Adrenal gland (tissue), 12 donors: Measurements from ENCODE around the gene FAM161A. TPM values are rescaled to one million over a fixed set of nuclear protein-coding genes. Genes with fewer than 3 reads are reported as not detected.

ENCODE experiments used
- DNase-seq, 7 donors: peaks; one replicate each; pipeline ENCODE4 v3.0.0-alpha.2; 2019 to 2020
- H3K27ac ChIP-seq, 5 donors: fragments of 200-600 bp; sonication (generic) in 4 of 5; 1 replicate in 3 of 5; 2 replicates in 2 of 5; pipeline versions ENCODE4 v1.5.1 to v1.8.0; 2016 to 2020; ENCODE audit warnings: mild to moderate bottlenecking in 1 of 5
- H3K27me3 ChIP-seq: fragments of 200-600 bp; 2 replicates; pipeline ENCODE4 v1.8.0; 2021
- H3K36me3 ChIP-seq, 2 donors: fragments of 200-600 bp; replicated peaks in 1 of 2; 1 replicate in 1 of 2; 2 replicates in 1 of 2; pipeline versions ENCODE4 v1.5.1 to v1.8.0; 2018 to 2022
- H3K4me1 ChIP-seq, 2 donors: fragments of 200-600 bp; replicated peaks in 1 of 2; 1 replicate in 1 of 2; 2 replicates in 1 of 2; pipeline versions ENCODE4 v1.5.1 to v1.8.0; 2018 to 2021
- H3K4me3 ChIP-seq, 4 donors: fragments of 200-600 bp; sonication (generic) in 3 of 4; one replicate each; pipeline ENCODE4 v1.5.1; 2016 to 2018
- H3K9me3 ChIP-seq, 3 donors: fragments of 200-600 bp; sonication (generic) in 1 of 3; replicated peaks in 1 of 3; 1 replicate in 2 of 3; 2 replicates in 1 of 3; pipeline versions ENCODE4 v1.5.1 to v1.8.0; 2016 to 2021
- POLR2A ChIP-seq, 2 donors: fragments of 450-650 bp; IDR thresholded peaks; one replicate each; pipeline ENCODE4 v1.6.1; 2017; ENCODE audit warnings: antibody characterized with exemption in 2 of 2, mild to moderate bottlenecking in 2 of 2, moderate library complexity in 1 of 2
- WGBS, 4 donors: extraction: QIAGEN DNeasy Blood & Tissue Kit in 2 of 4; methylation state at CpG; one replicate each; pipeline versions ENCODE4 v1.1.5 to v1.1.7; 2013 to 2017; 5-methylcytosine and 5-hydroxymethylcytosine counted together
- intact Hi-C, 2 donors: fragments of 100-400 bp; cut with DNase I; formaldehyde crosslinking; loops; one replicate each; pipeline versions ENCODE4 v1.14.1 to v1.15.0; 2022 to 2023
- polyA plus RNA-seq, 3 donors: library from polyadenylated mRNA; stranded (reverse); fragments of 200-250 nt in 2 of 3; fragments of 350-450 nt in 1 of 3; fragmentation: Illumina TruSeq in 1 of 3; extraction: RNeasy Lipid Tissue Mini Kit (QIAGEN cat#74804) in 1 of 3; gene quantifications; one replicate each; pipeline ENCODE4 v1.2.3, GENCODE V29; 2013 to 2014
- total RNA-seq, 9 donors: library from RNA; depleted of rRNA in 4 of 9; stranded (reverse); fragments of >200 nt in 4 of 9; fragments of 120-200 nt in 1 of 9; fragmentation: NEBNext Ultra II Directional in 1 of 9; extraction: Animal tissue kit (Norgen Biotek cat#: 25700) in 1 of 9; gene quantifications; one replicate each; pipeline versions ENCODE4 v1.1.0 to v1.2.4, GENCODE V29; 2013 to 2023
- TF ChIP-seq, protein P1 (sequence below), 6 experiments: fragments of 450-650 bp in 4 of 6; fragments of 200-600 bp in 2 of 6; sonication (generic) in 1 of 6; IDR thresholded peaks; 1 replicate in 5 of 6; 2 replicates in 1 of 6; pipeline versions ENCODE4 v1.5.1 to v1.8.0; 2016 to 2021; ENCODE audit warnings: antibody characterized with exemption in 6 of 6, mild to moderate bottlenecking in 2 of 6, moderate library complexity in 1 of 6
- donor health status: healthy with polysubstance abuse.
- donor health status: Bipolar disorder and iron deficiency.
- donor health status: DM: yes; HTN: yes; CAD: no.
- donor health status: DM: no; HTN: no; CAD: no.
- donor health status: DM: no; HTN: no; CAD: no.
- donor health status: DM: yes; HTN: yes; CAD: no.

Gene FAM161A
- total and polyA plus RNA-seq, 12 donors: 0.87 to 4.7 (median 1.7) TPM

DNA sequence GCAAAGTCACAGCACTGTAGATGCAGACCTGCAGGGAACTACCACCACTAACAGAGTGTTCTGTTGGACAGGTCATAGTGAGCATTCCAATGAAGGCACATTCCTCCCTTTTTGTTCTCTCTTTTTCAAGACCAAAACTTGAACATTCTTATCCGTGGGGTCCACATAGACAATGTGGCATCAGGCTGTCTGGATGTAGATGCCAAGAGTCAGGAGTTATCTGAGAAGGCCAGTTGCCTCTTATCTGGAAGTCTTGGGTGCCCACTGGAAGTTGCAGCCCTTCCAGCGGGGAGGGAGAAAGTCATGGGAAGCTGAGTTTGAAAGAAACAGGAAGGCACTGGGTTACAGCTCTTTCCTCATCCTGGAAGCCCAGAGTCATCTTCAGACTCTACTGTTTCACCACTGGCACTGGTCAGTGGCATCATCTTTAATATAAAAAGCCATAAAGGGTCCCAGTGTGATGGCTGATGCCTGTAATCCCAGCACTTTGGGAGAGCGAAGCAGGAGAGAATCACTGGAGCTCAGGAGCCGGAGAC lies 61.4 kb downstream of the FAM161A start:
- WGBS, 4 donors: 84 to 90% (median 88%) methylated on average over 4 of the region's 4 CpGs
- Histone ChIP-seq H3K27me3 (no peaks in the 10 kb centered on the region), H3K27ac (no peak overlapping the region), H3K36me3 (no peaks in the 10 kb centered on the region), H3K4me3 (no peak overlapping the region), H3K4me1 (no peaks in the 10 kb centered on the region), H3K9me3 (no peaks in the 10 kb centered on the region)
- intact Hi-C loops: no loop called here
- TF ChIP-seq, protein P1, sequence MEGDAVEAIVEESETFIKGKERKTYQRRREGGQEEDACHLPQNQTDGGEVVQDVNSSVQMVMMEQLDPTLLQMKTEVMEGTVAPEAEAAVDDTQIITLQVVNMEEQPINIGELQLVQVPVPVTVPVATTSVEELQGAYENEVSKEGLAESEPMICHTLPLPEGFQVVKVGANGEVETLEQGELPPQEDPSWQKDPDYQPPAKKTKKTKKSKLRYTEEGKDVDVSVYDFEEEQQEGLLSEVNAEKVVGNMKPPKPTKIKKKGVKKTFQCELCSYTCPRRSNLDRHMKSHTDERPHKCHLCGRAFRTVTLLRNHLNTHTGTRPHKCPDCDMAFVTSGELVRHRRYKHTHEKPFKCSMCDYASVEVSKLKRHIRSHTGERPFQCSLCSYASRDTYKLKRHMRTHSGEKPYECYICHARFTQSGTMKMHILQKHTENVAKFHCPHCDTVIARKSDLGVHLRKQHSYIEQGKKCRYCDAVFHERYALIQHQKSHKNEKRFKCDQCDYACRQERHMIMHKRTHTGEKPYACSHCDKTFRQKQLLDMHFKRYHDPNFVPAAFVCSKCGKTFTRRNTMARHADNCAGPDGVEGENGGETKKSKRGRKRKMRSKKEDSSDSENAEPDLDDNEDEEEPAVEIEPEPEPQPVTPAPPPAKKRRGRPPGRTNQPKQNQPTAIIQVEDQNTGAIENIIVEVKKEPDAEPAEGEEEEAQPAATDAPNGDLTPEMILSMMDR (IDR thresholded peaks at IDR 0.05): no peak
- TF ChIP-seq POLR2A (IDR thresholded peaks at IDR 0.05): no peak
- no peak for DNase-seq

DNA sequence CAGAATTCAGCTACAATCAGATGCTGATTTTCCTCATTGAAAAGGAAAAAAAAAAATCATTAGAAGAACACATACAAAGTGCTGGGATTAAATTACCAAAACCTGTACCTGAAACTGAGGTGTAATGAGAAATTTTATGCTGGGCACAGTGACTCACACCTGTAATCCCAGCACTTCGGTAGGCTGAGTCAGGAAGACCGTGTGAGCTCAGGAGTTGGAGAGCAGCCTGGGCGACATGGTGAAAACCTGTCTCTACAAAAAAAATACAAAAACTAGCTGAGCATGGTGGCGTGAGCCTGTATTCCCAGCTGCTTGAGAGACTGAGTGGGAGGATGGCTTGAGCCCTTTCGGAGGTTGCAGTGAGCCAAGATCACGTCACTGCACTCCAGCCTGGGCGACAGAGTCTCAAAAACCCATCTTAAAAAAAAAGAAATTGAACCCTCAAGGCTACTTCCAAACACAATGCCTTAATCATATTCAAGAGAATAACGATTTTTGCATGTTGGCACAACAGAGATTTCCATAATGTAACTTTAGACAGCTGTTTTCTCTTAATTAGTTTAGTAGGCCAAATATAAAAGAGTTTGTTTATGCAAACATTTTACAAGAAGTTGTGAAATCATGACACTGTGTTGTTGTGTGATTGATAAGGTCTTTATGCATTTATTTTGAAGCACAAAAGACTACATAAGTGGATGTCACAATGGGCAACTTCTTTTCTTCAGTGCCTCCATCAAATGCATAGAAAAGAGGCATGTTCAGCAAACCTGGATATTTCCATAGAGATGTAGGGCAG lies 63.9 kb downstream of the FAM161A start:
- intact Hi-C loops: no loop called here
- 82 to 89% (median 83%) methylated on average over 8 of the region's 8 CpGs for WGBS, 4 donors
- H3K27me3 ChIP-seq: no peaks in the 10 kb centered on the region
- no peak for DNase-seq
- no peaks in the 10 kb centered on the region for H3K9me3 ChIP-seq
- no peak overlapping the region for H3K4me3 ChIP-seq
- TF ChIP-seq POLR2A (IDR thresholded peaks at IDR 0.05): no peak
- TF ChIP-seq, protein P1 (IDR thresholded peaks at IDR 0.05): no peak
- H3K36me3 ChIP-seq: no peaks in the 10 kb centered on the region
- H3K27ac ChIP-seq: no peak overlapping the region
- H3K4me1 ChIP-seq: no peaks in the 10 kb centered on the region

DNA sequence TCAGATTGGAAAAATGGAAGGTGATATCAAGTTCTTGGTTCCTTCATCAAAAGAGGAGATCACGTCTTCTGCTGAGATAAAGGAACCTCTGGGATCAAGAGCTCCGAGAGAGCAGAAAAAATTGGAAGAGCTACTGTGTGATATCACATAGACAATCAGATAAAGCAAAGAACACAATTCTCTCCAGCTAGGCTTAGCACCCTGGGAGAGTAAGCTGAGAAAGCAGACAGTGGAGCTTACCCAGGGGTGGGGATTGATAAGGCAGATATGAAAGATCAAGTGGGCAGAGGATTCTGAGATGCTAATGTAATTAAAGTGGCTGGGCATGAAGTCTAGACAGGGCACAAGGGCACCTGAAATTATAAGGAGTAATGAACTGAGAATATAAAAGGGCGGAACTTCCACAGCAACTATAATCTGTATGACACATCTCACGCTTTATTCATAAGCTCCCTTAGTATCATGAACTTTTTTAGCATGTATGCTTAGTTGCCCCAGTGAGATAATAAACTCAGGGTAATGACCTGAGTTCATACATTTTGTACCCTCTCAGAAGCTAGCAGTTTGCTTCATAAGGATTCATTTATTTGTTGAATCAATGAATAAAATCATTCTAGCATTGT lies 65.8 kb downstream of the FAM161A start:
- H3K27me3 ChIP-seq: no peaks in the 10 kb centered on the region
- no peak overlapping the region for H3K4me3 ChIP-seq
- H3K9me3 ChIP-seq: no peaks in the 10 kb centered on the region
- DNase-seq: no peak
- no peaks in the 10 kb centered on the region for H3K36me3 ChIP-seq
- WGBS, 4 donors: 85 to 90% (median 89%) methylated on average over 4 of the region's 4 CpGs
- no peaks in the 10 kb centered on the region for H3K4me1 ChIP-seq
- TF ChIP-seq POLR2A (IDR thresholded peaks at IDR 0.05): no peak
- TF ChIP-seq, protein P1 (IDR thresholded peaks at IDR 0.05): no peak
- intact Hi-C loops: no loop called here
- no peak overlapping the region for H3K27ac ChIP-seq

DNA sequence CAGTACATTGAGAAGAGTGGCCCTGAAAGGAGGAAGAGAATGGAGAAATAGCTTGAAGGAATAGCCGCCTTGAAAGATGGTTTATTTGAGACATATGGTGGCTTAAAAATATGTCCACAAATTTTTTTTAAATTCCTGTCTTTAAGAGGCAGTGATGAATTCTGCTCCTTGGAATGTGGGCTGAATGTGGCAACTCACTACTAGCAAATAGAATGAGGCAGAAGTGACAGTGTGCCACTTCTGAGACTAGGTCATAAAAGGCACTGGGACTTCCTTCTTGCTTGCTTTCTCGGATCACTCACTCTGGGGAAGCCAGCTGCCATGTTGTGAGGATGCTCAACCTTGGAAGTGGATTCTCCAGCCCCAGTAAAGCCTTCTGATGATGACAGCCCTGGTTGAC lies 67.0 kb downstream of the FAM161A start:
- no peaks in the 10 kb centered on the region for H3K36me3 ChIP-seq
- H3K4me1 ChIP-seq: no peaks in the 10 kb centered on the region
- no peaks in the 10 kb centered on the region for H3K9me3 ChIP-seq
- H3K27ac ChIP-seq: no peak overlapping the region
- 68 to 87% (median 84%) methylated on average over 2 of the region's 2 CpGs for WGBS, 4 donors
- no peak for TF ChIP-seq POLR2A (IDR thresholded peaks at IDR 0.05)
- TF ChIP-seq, protein P1 (IDR thresholded peaks at IDR 0.05): no peak
- no peak for DNase-seq
- no peaks in the 10 kb centered on the region for H3K27me3 ChIP-seq
- H3K4me3 ChIP-seq: no peak overlapping the region
- intact Hi-C loops: no loop called here
